Calu3 (cell line): Measurements from ENCODE around the gene EME2. TPM values are rescaled to one million over a fixed set of nuclear protein-coding genes. Genes with fewer than 3 reads are reported as not detected.

Source experiments
- BruUV-seq: library from RNA; stranded (reverse); fragments of 400-500 nt; replicated peaks from 2 replicates; lab custom pipeline; 2021; lab: Mats Ljungman, UMichigan
- CTCF ChIA-PET: fragments of 300-600 bp; sonication (Branson Sonifier 250); formaldehyde crosslinking; loops from one replicate; lab custom pipeline; 2022; ENCODE audit warnings: antibody characterized with exemption; lab: Charles Lee
- DNase-seq: peaks from one replicate; pipeline ENCODE4 v3.0.0; 2022
- H3K27ac Mint-ChIP-seq: one replicate; pipeline ENCODE4 v1.8.0; 2022; ENCODE audit warnings: mixed read lengths; ENCODE audit not compliant: unreplicated experiment
- H3K27me3 Mint-ChIP-seq: one replicate; pipeline ENCODE4 v1.8.0; 2022; ENCODE audit warnings: mixed read lengths; ENCODE audit not compliant: unreplicated experiment
- H3K36me3 Mint-ChIP-seq: one replicate; pipeline ENCODE4 v1.8.0; 2022; ENCODE audit warnings: mild to moderate bottlenecking, moderate library complexity, mixed read lengths; ENCODE audit not compliant: insufficient read depth, unreplicated experiment
- H3K4me1 Mint-ChIP-seq: one replicate; pipeline ENCODE4 v1.8.0; 2022; ENCODE audit warnings: mild to moderate bottlenecking, low read depth, mixed read lengths; ENCODE audit not compliant: unreplicated experiment
- H3K4me3 Mint-ChIP-seq: one replicate; pipeline ENCODE4 v1.8.0; 2022; ENCODE audit warnings: mild to moderate bottlenecking, low read depth, moderate library complexity, mixed read lengths; ENCODE audit not compliant: unreplicated experiment
- H3K9me3 Mint-ChIP-seq: one replicate; pipeline ENCODE4 v1.8.0; 2022; ENCODE audit warnings: low read depth, mixed read lengths; ENCODE audit not compliant: unreplicated experiment
- CTCF ChIP-seq: fragments of 200-600 bp; IDR thresholded peaks from one replicate; pipeline ENCODE4 v1.8.0; 2022; ENCODE audit warnings: antibody characterized with exemption; ENCODE audit not compliant: unreplicated experiment
- intact Hi-C: fragments of 100-400 bp; cut with micrococcal nuclease; formaldehyde crosslinking; loops from one replicate; pipeline ENCODE4 v1.10.0; 2022; ENCODE audit not compliant: unreplicated experiment
- total RNA-seq: library from RNA; stranded (reverse); gene quantifications from 2 replicates; pipeline ENCODE4 v1.2.3, GENCODE V29; 2022

EME2 gene
- total RNA-seq, 1 experiment from 2014 or later, result 30.8 TPM

DNA sequence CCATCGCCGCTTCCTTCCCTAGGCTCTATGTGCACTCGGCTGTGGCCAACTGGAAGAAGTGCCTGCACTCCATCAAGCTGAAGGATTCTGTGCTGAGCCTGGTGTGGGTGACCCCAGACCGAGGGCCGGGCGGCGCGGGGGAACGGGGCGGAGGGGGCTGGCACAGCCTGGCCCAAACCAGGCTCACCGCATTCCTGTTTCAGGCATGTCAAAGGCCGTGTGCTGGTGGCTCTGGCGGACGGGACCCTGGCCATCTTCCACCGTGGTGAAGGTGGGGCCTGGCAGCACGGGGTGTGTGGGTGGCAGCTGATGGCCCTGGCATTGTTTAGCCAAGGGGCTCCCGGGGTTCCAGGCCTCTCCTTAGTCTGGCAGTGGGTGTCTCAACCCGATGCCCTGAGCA is 5.9 kb upstream of the EME2 start:
- no peak for DNase-seq
- Mint-ChIP-seq H3K9me3 (no peaks in the 10 kb centered on the region), H3K4me1 (peaks cover 8% of the 10 kb centered on the region), H3K27ac (no peak overlapping the region), H3K4me3 (no peak overlapping the region), H3K27me3 (no peaks in the 10 kb centered on the region), H3K36me3 (peaks cover 64% of the 10 kb centered on the region)
- no peak for TF ChIP-seq CTCF
- BruUV-seq, result no TSS peak
- intact Hi-C loops, result no loop called here
- CTCF ChIA-PET, result no interaction called here

DNA sequence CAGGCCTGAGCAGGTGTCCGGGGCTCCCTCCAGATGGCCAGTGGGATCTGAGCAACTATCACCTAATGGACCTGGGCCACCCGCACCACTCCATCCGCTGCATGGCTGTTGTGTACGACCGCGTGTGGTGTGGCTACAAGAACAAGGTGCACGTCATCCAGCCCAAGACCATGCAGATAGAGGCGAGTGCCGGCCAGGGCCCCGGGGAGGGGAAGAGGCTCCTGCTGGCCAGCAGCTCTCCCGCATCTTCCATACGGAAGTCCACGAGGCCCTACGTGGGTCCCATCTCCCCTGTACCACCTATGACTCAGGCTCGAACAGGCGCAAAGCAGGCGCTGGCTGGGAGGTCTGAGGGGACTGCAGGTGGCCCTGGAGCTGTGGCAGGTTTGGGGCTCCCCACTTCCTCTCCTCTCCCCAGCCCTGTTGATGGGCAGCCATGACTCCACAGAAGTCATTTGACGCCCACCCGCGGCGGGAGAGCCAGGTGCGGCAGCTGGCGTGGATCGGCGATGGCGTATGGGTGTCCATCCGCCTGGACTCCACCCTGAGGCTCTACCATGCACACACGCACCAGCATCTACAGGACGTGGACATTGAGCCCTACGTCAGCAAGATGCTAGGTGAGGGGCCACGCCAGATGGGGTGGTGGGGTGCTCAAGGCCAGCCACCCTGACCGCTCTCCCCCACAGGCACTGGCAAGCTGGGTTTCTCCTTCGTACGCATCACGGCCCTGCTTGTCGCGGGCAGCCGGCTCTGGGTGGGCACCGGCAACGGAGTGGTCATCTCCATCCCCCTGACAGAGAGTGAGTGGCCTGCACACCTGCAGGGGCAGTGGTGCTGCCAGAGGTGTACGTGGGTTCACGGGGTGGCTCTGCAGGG is 5.3 kb upstream of the EME2 start:
- Mint-ChIP-seq H3K27ac (no peak overlapping the region), H3K9me3 (no peaks in the 10 kb centered on the region), H3K4me3 (no peak overlapping the region), H3K4me1 (peaks cover 8% of the 10 kb centered on the region), H3K36me3 (peaks cover 64% of the 10 kb centered on the region), H3K27me3 (no peaks in the 10 kb centered on the region)
- BruUV-seq, result no TSS peak
- no peak for DNase-seq
- TF ChIP-seq CTCF, result no peak
- CTCF ChIA-PET, result no interaction called here
- intact Hi-C loops, result no loop called here

- CTCF ChIA-PET, result interaction anchor here (0.6 kb wide), 1 partner anchor 347 kb away, joined by 3 read pairs; no protein-coding TSS in a partner anchor
- peaks cover 66% of the 10 kb centered on the region for H3K36me3 Mint-ChIP-seq
- intact Hi-C loops, result no loop called here
Observed at GRCh38 chr16:1768061-1768766, 4.4 kb upstream of the EME2 start.

More at GRCh38 chr16:1768061-1768766, 4.4 kb upstream of the EME2 start:
- Mint-ChIP-seq H3K9me3 (no peaks in the 10 kb centered on the region), H3K4me3 (peak overlapping the region; percentile 14), H3K4me1 (peaks cover 8% of the 10 kb centered on the region), H3K27me3 (no peaks in the 10 kb centered on the region), H3K27ac (peak overlapping the region; percentile 56)
- no TSS peak for BruUV-seq
- DNase-seq, result no peak
- no peak for TF ChIP-seq CTCF
